CD4-positive, alpha-beta T cell (primary cell): ENCODE measurements around the gene PTPN21. TPM values are rescaled to one million over a fixed set of nuclear protein-coding genes. Genes with fewer than 3 reads are reported as not detected.

Experiments
- ATAC-seq: fragments of 200-7000 bp; cut with Tn5 transposase; one replicate; pipeline ENCODE4 v1.10.0; 2022; ENCODE audit warnings: mild to moderate bottlenecking; ENCODE audit not compliant: poor library complexity
- CTCF ChIA-PET: fragments of 350-600 bp; sonication (Branson Sonifier 250); formaldehyde crosslinking; loops from one replicate; lab custom pipeline; 2021; ENCODE audit warnings: antibody characterized with exemption, inconsistent platforms; lab: Charles Lee
- POLR2A ChIA-PET: fragments of 350-600 bp; sonication (Branson Sonifier 250); formaldehyde crosslinking; loops from one replicate; lab custom pipeline; 2021; ENCODE audit warnings: antibody characterized with exemption, inconsistent platforms; lab: Charles Lee
- DNase-seq, 14 experiments: peaks; one replicate each; pipeline ENCODE4 v3.0.0-alpha.2; 2013 to 2020; ENCODE audit warnings: mixed read lengths in 2 of 14
- H3K27ac ChIP-seq, 2 donors: one replicate each; pipeline versions ENCODE4 v1.5.1 to v1.7.0; 2013; ENCODE audit warnings: low read length in 2 of 2, low read depth in 1 of 2, mild to moderate bottlenecking in 1 of 2
- H3K27me3 ChIP-seq, 2 experiments: 1 replicate in 1 of 2; 2 replicates in 1 of 2; pipeline versions ENCODE4 v1.6.1 to v1.7.0; 2013; ENCODE audit warnings: low read length in 2 of 2, control low read depth in 1 of 2, mild to moderate bottlenecking in 1 of 2, moderate library complexity in 1 of 2; ENCODE audit not compliant: insufficient read depth in 2 of 2, control insufficient read depth in 1 of 2
- H3K36me3 ChIP-seq: one replicate; pipeline ENCODE4 v1.6.1; 2013; ENCODE audit warnings: low read length, control low read depth; ENCODE audit not compliant: insufficient read depth
- H3K4me1 ChIP-seq: one replicate; pipeline ENCODE4 v1.6.1; 2013; ENCODE audit warnings: low read length, control low read depth; ENCODE audit not compliant: insufficient read depth
- H3K4me3 ChIP-seq: one replicate; pipeline ENCODE4 v1.5.1; 2013; ENCODE audit warnings: mild to moderate bottlenecking, low read length, moderate library complexity
- H3K9me3 ChIP-seq, 2 experiments: 1 replicate in 1 of 2; 2 replicates in 1 of 2; pipeline versions ENCODE4 v1.6.1 to v1.7.0; 2013; ENCODE audit warnings: low read length in 2 of 2, mild to moderate bottlenecking in 2 of 2, control low read depth in 1 of 2, moderate library complexity in 1 of 2; ENCODE audit not compliant: control insufficient read depth in 1 of 2, insufficient read depth in 1 of 2
- H3K27ac Mint-ChIP-seq: one replicate; pipeline ENCODE4 v1.8.0; 2020; ENCODE audit warnings: mixed read lengths
- H3K27me3 Mint-ChIP-seq: one replicate; pipeline ENCODE4 v1.8.0; 2021; ENCODE audit warnings: mixed read lengths
- H3K36me3 Mint-ChIP-seq: one replicate; pipeline ENCODE4 v1.8.0; 2021; ENCODE audit warnings: low read depth, mixed read lengths
- H3K4me1 Mint-ChIP-seq: one replicate; pipeline ENCODE4 v1.8.0; 2021; ENCODE audit warnings: low read depth, mixed read lengths
- H3K4me3 Mint-ChIP-seq: one replicate; pipeline ENCODE4 v1.8.0; 2020; ENCODE audit warnings: mild to moderate bottlenecking, mixed read lengths
- H3K9me3 Mint-ChIP-seq: one replicate; pipeline ENCODE4 v1.8.0; 2020; ENCODE audit warnings: mixed read lengths
- intact Hi-C, 2 experiments: fragments of 100-400 bp; cut with DNase I in 1 of 2; cut with micrococcal nuclease in 1 of 2; formaldehyde crosslinking; loops; one replicate each; pipeline versions ENCODE4 v1.15.1 to v1.9.0; 2023 to 2025; cut with DNase I, micrococcal nuclease
- total RNA-seq, 174 experiments: library from RNA in 2 of 174; stranded (reverse) in 2 of 174; gene quantifications; one replicate each; pipeline ENCODE4 v1.2.3 and lab custom pipeline; 2021 to 2026
- TF ChIP-seq, protein P1 (sequence below): fragments of 200-600 bp; IDR thresholded peaks from one replicate; pipeline ENCODE4 v1.8.0; 2022; ENCODE audit warnings: antibody characterized with exemption, mild to moderate bottlenecking

The PTPN21 gene
- total RNA-seq, 2 experiments from 2014 or later: not detected

DNA sequence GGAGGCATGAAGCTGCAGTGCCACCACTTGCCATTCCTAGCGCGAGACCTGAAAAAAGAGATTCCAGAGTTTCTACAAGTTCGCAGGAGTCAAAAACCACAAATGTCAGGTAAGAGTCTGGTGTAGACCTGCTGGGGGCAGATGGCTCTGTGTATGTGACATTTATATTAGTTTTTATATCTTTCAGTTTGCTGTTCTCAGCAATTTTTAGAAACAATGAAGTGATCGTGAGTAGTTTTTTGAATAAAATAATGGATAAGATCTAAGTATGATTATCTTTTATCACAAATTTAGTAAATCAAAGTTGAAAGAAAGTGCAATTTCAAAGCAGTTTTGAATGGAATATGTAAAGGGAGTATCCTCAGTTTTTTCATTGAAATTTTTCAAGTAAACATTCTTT is 17.3 kb upstream of the PTPN21 start:
- H3K27ac Mint-ChIP-seq: no peak overlapping the region
- no peaks in the 10 kb centered on the region for H3K4me1 Mint-ChIP-seq
- intact Hi-C loops: no loop called here
- H3K9me3 Mint-ChIP-seq: no peaks in the 10 kb centered on the region
- Histone ChIP-seq H3K4me3 (no peak overlapping the region), H3K27ac (no peak overlapping the region), H3K27me3 (no peaks in the 10 kb centered on the region), H3K36me3 (peaks cover 82% of the 10 kb centered on the region), H3K4me1 (no peaks in the 10 kb centered on the region), H3K9me3 (no peaks in the 10 kb centered on the region)
- peaks cover 86% of the 10 kb centered on the region for H3K36me3 Mint-ChIP-seq
- TF ChIP-seq, protein P1, sequence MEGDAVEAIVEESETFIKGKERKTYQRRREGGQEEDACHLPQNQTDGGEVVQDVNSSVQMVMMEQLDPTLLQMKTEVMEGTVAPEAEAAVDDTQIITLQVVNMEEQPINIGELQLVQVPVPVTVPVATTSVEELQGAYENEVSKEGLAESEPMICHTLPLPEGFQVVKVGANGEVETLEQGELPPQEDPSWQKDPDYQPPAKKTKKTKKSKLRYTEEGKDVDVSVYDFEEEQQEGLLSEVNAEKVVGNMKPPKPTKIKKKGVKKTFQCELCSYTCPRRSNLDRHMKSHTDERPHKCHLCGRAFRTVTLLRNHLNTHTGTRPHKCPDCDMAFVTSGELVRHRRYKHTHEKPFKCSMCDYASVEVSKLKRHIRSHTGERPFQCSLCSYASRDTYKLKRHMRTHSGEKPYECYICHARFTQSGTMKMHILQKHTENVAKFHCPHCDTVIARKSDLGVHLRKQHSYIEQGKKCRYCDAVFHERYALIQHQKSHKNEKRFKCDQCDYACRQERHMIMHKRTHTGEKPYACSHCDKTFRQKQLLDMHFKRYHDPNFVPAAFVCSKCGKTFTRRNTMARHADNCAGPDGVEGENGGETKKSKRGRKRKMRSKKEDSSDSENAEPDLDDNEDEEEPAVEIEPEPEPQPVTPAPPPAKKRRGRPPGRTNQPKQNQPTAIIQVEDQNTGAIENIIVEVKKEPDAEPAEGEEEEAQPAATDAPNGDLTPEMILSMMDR: no peak
- H3K27me3 Mint-ChIP-seq: no peaks in the 10 kb centered on the region
- ATAC-seq (no peak), DNase-seq (no peak)
- POLR2A ChIA-PET: no interaction called here
- CTCF ChIA-PET: no interaction called here
- no peak overlapping the region for H3K4me3 Mint-ChIP-seq

DNA sequence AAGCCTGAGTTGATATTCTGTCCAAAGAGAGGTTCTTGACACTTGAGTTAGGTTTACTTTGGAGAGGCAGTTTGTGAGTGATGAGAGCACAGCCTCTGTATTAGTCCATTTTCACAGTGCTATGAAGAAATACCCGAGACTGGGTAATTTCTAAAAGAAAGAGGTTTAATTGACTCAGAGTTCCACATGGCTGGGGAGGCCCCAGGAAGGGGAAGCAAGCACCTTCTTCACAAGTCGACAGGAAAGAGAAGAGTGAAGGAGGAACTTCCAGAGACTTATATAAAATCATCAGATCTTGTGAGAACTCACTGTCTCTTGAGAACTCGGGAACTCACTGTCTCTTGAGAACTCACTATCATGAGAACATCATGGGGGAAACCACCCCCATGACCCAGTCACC is 13.4 kb upstream of the PTPN21 start:
- no peaks in the 10 kb centered on the region for H3K9me3 ChIP-seq
- ATAC-seq (no peak), DNase-seq (no peak)
- H3K36me3 ChIP-seq: peaks cover 53% of the 10 kb centered on the region
- peaks cover 15% of the 10 kb centered on the region for H3K4me1 Mint-ChIP-seq
- H3K4me3 Mint-ChIP-seq: no peak overlapping the region
- H3K27ac ChIP-seq: no peak overlapping the region
- TF ChIP-seq, protein P1: no peak
- H3K4me1 ChIP-seq: peaks cover 5% of the 10 kb centered on the region
- peaks cover 61% of the 10 kb centered on the region for H3K36me3 Mint-ChIP-seq
- H3K9me3 Mint-ChIP-seq: no peaks in the 10 kb centered on the region
- H3K4me3 ChIP-seq: no peak overlapping the region
- CTCF ChIA-PET: interaction anchor here (0.8 kb wide), 1 partner anchor 8 kb away, joined by 3 read pairs; no protein-coding TSS in a partner anchor
- intact Hi-C loops: loop anchor here (10.0 kb wide), 2 partner anchors 623 to 1387 kb away; partner anchors contain the start of genes EFCAB11 (in 1 of the 2) and TDP1 (in 1 of the 2)
- no peaks in the 10 kb centered on the region for H3K27me3 Mint-ChIP-seq
- no peaks in the 10 kb centered on the region for H3K27me3 ChIP-seq
- H3K27ac Mint-ChIP-seq: no peak overlapping the region
- POLR2A ChIA-PET: no interaction called here

DNA sequence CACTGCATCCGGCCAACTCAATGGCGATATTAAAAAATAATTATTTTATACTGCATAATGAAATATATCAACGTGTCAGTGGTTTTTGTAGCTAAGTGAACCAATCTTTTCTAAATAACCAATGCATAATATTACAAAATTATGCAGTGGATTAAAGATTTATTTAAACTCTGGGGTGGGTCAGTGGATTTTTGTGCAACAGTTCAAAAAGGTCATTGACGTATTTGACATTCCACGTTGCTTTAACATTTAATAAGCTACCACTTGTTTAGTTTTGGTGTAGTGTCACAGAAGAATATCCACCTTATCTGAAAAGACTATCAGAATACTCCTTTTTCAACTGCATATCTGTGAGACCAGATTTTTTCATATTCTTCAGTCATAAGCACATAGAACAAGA is 10.6 kb upstream of the PTPN21 start:
- TF ChIP-seq, protein P1: no peak
- Mint-ChIP-seq H3K4me1 (peaks cover 29% of the 10 kb centered on the region), H3K9me3 (no peaks in the 10 kb centered on the region), H3K4me3 (peak overlapping the region; percentile 54), H3K27ac (no peak overlapping the region), H3K36me3 (peaks cover 48% of the 10 kb centered on the region), H3K27me3 (peaks cover 2% of the 10 kb centered on the region)
- ChIA-PET CTCF (no interaction called here), POLR2A (interaction anchor here (0.9 kb wide), 1 partner anchor 11 kb away, joined by 3 read pairs; the partner anchor contains the start of gene PTPN21)
- Histone ChIP-seq H3K36me3 (peaks cover 28% of the 10 kb centered on the region), H3K4me3 (no peak overlapping the region), H3K4me1 (peaks cover 13% of the 10 kb centered on the region), H3K27me3 (no peaks in the 10 kb centered on the region), H3K27ac (no peak overlapping the region), H3K9me3 (no peaks in the 10 kb centered on the region)
- intact Hi-C loops: loop anchor here (10.0 kb wide), 2 partner anchors 621 to 1389 kb away; partner anchors contain the start of genes EFCAB11 (in 1 of the 2) and TDP1 (in 1 of the 2)
- DNase-seq (no peak), ATAC-seq (no peak)
